NT2/D1 (cell line): ENCODE measurements around the gene FOXP4.

ENCODE experiments used
- DNase-seq: peaks from one replicate; pipeline ENCODE4 v3.0.0-alpha.2; 2011; ENCODE audit warnings: low read depth, low spot score
- H3K27me3 ChIP-seq: 2 replicates; pipeline ENCODE4 v1.6.0; 2011; ENCODE audit warnings: mild to moderate bottlenecking; ENCODE audit not compliant: insufficient read length, insufficient read depth
- H3K36me3 ChIP-seq: 2 replicates; pipeline ENCODE4 v1.6.1; 2011; ENCODE audit warnings: mild to moderate bottlenecking, low read length, mixed read lengths; ENCODE audit not compliant: insufficient read depth, insufficient read length
- H3K4me1 ChIP-seq: 2 replicates; pipeline ENCODE4 v1.5.1; 2011; ENCODE audit not compliant: insufficient read depth, insufficient read length
- H3K4me3 ChIP-seq: 2 replicates; pipeline ENCODE4 v1.5.1; 2011; ENCODE audit warnings: low read depth; ENCODE audit not compliant: insufficient read length
- H3K9ac ChIP-seq: 2 replicates; pipeline ENCODE4 v1.6.0; 2011; ENCODE audit warnings: low read depth; ENCODE audit not compliant: insufficient read length
- H3K9me3 ChIP-seq: 2 replicates; pipeline ENCODE4 v1.5.1; 2011; ENCODE audit warnings: mild to moderate bottlenecking, low read length; ENCODE audit not compliant: insufficient read depth
- SUZ12 ChIP-seq: IDR thresholded peaks from 2 replicates; pipeline ENCODE4 v1.6.1; 2011; ENCODE audit not compliant: insufficient read length, insufficient read depth; ENCODE audit errors: extremely low read depth
- YY1 ChIP-seq: IDR thresholded peaks from 2 replicates; pipeline ENCODE4 v1.6.1; 2011; ENCODE audit not compliant: insufficient read length, insufficient read depth
- ZNF274 ChIP-seq: IDR thresholded peaks from 2 replicates; pipeline ENCODE4 v1.6.1; 2011; ENCODE audit warnings: mild to moderate bottlenecking, low read depth, low read length

The FOXP4 gene, protein sequence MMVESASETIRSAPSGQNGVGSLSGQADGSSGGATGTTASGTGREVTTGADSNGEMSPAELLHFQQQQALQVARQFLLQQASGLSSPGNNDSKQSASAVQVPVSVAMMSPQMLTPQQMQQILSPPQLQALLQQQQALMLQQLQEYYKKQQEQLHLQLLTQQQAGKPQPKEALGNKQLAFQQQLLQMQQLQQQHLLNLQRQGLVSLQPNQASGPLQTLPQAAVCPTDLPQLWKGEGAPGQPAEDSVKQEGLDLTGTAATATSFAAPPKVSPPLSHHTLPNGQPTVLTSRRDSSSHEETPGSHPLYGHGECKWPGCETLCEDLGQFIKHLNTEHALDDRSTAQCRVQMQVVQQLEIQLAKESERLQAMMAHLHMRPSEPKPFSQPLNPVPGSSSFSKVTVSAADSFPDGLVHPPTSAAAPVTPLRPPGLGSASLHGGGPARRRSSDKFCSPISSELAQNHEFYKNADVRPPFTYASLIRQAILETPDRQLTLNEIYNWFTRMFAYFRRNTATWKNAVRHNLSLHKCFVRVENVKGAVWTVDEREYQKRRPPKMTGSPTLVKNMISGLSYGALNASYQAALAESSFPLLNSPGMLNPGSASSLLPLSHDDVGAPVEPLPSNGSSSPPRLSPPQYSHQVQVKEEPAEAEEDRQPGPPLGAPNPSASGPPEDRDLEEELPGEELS

DNA sequence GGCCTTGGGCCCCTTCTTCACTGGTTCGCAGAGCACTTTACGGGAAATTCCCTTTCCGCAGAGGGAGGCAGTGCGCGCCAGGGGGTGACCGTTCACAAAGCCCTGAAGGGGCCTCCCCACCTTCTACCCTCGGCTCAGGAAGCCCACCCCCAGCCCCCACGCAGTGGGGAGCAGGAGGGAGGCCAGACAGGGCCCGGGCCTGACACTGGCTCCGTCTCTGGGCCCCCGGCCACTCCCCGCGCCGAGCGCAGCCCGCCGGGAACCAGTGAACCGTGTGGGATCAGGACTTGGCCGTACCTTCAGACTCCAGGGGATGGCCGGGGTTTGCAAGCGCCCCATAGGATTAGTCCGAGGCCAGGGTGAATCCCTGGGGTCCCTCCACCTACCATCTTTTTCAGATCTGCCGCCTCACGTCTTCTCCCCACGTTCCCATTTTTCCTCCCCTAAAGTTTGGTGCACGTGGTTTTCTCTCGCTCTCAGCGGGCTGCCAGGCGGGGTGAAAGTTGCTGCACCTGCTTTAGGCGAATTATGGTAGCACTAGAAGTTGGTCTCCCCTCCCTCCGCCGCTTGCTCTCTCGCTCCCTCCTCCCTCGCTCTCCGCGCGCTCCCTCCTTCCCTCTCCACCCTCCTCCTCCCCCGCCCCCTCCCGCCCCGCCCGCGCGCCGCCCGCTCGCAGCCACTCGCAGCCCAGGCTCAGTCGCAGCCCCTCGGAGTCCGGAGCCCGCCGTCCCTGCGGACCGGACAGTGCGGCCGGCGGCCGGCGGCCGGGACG is at the start of gene FOXP4:
Gene FOXP4 (plus strand): TSS at position 679 of the 772 bp plus-strand sequence. CDS start 19,380 bp downstream, outside the sequence.
- H3K4me1 ChIP-seq: peaks cover 12% of the 10 kb centered on the region
- TF ChIP-seq ZNF274 (no peak), YY1 (no peak), SUZ12 (no peak)
- H3K4me3 ChIP-seq: peak within 1 kb of the TSS; percentile 53
- H3K36me3 ChIP-seq: peaks cover 1% of the 10 kb centered on the region
- DNase-seq: peak; percentile 76
- H3K9ac ChIP-seq: peak within 1 kb of the TSS; percentile 72
- no peaks in the 10 kb centered on the region for H3K9me3 ChIP-seq
- H3K27me3 ChIP-seq: peaks cover 80% of the 10 kb centered on the region

DNA sequence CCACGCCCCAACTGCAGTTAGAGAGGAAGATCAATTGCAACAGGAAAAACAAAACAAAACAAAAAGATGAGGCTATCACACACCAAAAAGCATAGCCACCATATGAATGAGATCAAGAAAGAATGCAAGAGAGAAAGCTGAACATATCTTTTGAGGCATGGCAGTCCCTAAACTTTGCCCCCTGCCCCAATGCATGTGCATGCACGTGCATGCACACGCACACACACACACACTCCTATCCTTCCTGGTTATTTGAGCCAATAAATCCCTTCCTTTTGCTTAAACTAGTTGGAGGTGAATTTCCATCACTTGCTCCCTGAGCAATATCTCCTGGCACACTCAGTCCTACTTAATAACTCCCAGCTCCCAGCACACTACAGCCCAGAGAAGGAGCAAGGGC is 48.6 kb upstream of the FOXP4 start:
- no peak for DNase-seq
- no peaks in the 10 kb centered on the region for H3K9me3 ChIP-seq
- H3K4me3 ChIP-seq: no peak overlapping the region
- H3K36me3 ChIP-seq: no peaks in the 10 kb centered on the region
- H3K27me3 ChIP-seq: peaks cover 78% of the 10 kb centered on the region
- peaks cover 11% of the 10 kb centered on the region for H3K4me1 ChIP-seq
- TF ChIP-seq ZNF274 (no peak), SUZ12 (no peak), YY1 (no peak)
- H3K9ac ChIP-seq: no peak overlapping the region

DNA sequence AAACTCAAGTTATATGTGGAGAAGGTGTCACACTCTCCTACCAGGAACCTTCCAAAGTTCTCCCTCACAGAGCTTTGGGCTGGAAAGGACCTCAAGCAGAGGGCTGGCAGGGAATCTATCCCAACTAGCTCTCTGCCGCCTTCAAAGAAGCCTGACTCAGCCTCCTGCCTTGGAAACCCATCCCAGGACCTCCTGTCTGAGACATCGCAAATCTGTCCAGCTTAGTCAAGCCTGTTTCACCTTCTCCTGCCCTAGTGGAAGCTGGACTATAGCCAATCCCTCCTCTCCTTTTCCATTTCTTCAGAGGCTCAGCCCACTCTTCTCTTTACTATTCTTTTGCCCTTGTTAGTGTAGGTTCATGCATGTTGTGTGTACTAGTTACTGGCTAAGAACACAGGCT is 48.2 kb upstream of the FOXP4 start:
- Histone ChIP-seq H3K9me3 (no peaks in the 10 kb centered on the region), H3K4me1 (peaks cover 11% of the 10 kb centered on the region), H3K36me3 (no peaks in the 10 kb centered on the region), H3K9ac (no peak overlapping the region), H3K27me3 (peaks cover 76% of the 10 kb centered on the region), H3K4me3 (no peak overlapping the region)
- TF ChIP-seq YY1 (no peak), ZNF274 (no peak), SUZ12 (no peak)
- DNase-seq: no peak

DNA sequence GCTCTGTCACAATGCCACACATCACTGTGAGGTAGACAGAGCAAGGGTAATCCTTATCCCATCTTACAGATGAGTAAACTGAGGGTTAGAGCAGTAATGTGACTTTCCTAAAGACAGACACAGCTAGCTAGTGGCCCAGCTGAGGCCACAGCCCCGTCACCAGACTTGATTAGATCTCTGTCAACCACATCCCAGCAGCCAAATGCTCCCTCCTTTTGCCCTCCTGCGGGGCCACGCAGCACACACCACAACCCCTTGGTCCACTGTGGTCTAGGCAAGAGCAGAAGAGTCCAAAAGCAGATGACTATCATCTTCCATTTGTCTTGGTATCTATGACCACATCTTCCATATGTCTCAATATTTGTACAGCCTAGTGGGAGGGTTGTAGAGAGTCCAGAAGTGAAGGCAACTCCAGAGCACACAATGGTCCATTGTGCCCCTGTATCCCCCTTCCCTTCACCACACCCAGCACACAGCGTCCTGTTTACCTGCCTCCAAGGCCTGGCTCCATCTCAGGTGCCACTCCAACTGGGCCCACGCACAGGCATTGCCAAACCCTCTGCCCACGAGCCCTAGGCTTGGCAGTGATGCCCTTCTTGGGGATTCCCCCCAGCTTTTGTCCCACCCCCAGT is 47.1 kb upstream of the FOXP4 start:
- Histone ChIP-seq H3K27me3 (peaks cover 66% of the 10 kb centered on the region), H3K9me3 (no peaks in the 10 kb centered on the region), H3K9ac (no peak overlapping the region), H3K4me1 (peaks cover 11% of the 10 kb centered on the region), H3K36me3 (no peaks in the 10 kb centered on the region), H3K4me3 (no peak overlapping the region)
- no peak for DNase-seq
- no peak for TF ChIP-seq ZNF274

DNA sequence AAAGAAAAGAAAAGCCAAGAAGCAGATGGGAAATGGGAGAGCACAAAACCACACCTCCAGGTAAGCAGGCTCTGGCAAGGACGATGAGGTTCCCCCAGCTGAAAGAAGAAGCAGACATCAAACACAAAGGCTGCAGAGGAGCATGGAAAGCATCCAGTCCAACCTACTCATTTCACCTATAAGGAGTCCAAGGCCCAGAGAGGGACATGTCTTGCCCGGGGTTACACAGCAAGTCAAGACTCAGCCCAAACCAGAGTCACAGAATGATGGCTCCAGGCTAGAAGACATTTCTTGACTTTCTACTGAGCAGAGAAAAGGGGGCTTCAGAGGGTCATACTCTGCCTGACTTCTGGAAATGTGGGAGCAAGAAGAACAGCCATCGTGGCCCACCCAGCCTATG is 45.6 kb upstream of the FOXP4 start:
- no peak overlapping the region for H3K4me3 ChIP-seq
- H3K36me3 ChIP-seq: no peaks in the 10 kb centered on the region
- H3K27me3 ChIP-seq: peaks cover 68% of the 10 kb centered on the region
- no peaks in the 10 kb centered on the region for H3K9me3 ChIP-seq
- H3K4me1 ChIP-seq: peaks cover 13% of the 10 kb centered on the region
- no peak for DNase-seq
- H3K9ac ChIP-seq: no peak overlapping the region
- TF ChIP-seq SUZ12 (no peak), YY1 (no peak), ZNF274 (no peak)

DNA sequence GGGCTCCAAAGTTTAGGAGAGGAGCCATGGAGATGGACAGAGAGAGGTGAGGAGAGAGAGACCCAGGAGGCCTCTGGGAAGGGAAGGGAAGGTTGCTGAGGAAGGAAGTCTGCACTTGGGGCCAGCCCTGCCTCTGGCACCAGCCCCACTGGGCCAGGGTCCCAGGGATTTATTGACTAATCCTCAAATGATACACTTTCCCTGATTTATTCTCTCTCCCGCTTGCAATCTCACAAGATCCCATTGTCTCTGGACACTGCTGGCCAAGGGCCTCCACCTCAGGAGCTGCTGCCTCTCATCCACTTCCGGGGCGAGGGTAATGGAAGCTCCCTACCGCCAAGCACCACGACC is 43.6 kb upstream of the FOXP4 start:
- Histone ChIP-seq H3K36me3 (no peaks in the 10 kb centered on the region), H3K27me3 (peaks cover 67% of the 10 kb centered on the region), H3K4me3 (peak overlapping the region; percentile 10), H3K9ac (peak overlapping the region; percentile 77), H3K4me1 (peaks cover 16% of the 10 kb centered on the region), H3K9me3 (no peaks in the 10 kb centered on the region)
- no peak for TF ChIP-seq ZNF274
- TF ChIP-seq SUZ12: no peak
- TF ChIP-seq YY1: no peak
- no peak for DNase-seq
